ENCODE measurements around the gene CHTF18.

Gene CHTF18

DNA sequence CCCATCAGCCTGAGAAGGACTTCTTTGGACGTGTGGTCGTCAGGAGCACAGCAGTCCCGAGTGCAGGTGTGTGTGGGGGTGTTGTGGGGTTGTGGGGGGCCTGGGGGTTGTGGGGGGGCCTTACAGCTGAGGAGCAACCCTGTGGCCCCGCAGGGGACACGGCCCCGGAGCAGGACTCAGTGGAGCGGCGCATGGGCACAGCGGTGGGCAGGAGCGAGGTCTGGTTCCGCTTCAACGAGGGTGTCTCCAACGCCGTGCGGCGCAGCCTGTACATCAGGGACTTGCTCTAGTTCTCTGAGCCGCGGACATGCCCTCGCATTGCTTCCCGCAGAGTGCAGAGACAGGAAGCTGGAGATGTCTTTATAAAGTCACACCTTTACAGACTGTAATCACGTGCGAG lies 9.3 kb downstream of the CHTF18 start:
- H3K4me3 ChIP-seq (ENCODE audit: low read length): no peak overlapping the region
- TF ChIP-seq, protein P1, sequence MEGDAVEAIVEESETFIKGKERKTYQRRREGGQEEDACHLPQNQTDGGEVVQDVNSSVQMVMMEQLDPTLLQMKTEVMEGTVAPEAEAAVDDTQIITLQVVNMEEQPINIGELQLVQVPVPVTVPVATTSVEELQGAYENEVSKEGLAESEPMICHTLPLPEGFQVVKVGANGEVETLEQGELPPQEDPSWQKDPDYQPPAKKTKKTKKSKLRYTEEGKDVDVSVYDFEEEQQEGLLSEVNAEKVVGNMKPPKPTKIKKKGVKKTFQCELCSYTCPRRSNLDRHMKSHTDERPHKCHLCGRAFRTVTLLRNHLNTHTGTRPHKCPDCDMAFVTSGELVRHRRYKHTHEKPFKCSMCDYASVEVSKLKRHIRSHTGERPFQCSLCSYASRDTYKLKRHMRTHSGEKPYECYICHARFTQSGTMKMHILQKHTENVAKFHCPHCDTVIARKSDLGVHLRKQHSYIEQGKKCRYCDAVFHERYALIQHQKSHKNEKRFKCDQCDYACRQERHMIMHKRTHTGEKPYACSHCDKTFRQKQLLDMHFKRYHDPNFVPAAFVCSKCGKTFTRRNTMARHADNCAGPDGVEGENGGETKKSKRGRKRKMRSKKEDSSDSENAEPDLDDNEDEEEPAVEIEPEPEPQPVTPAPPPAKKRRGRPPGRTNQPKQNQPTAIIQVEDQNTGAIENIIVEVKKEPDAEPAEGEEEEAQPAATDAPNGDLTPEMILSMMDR (conservative IDR thresholded peaks at IDR 0.05; ENCODE audit: low read length): no peak
- no peak for DNase-seq (ENCODE audit: low read depth)

DNA sequence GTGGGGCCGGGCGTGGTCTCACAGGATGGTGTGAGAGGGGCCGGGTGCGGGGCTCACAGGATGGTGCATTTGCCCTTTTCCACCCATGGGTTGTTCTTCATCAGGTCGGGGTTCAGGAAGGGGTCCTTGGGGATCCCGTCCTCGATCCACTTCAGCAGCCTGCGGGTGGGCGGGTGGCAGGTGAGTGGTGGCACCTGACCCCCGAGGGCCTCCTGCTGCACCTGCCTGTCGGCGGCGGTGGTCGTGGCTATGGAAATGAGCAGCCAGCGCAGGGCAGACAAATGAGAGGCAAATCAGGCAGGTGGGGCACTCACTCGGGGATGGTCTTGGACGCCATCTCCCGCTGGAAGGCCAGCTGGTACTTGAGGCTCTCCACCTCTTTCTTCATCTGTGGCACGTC lies 10.2 kb downstream of the CHTF18 start:
- H3K4me3 ChIP-seq (ENCODE audit: low read length): no peak overlapping the region
- DNase-seq (ENCODE audit: low read depth): no peak
- TF ChIP-seq, protein P1 (conservative IDR thresholded peaks at IDR 0.05; ENCODE audit: low read length): no peak

DNA sequence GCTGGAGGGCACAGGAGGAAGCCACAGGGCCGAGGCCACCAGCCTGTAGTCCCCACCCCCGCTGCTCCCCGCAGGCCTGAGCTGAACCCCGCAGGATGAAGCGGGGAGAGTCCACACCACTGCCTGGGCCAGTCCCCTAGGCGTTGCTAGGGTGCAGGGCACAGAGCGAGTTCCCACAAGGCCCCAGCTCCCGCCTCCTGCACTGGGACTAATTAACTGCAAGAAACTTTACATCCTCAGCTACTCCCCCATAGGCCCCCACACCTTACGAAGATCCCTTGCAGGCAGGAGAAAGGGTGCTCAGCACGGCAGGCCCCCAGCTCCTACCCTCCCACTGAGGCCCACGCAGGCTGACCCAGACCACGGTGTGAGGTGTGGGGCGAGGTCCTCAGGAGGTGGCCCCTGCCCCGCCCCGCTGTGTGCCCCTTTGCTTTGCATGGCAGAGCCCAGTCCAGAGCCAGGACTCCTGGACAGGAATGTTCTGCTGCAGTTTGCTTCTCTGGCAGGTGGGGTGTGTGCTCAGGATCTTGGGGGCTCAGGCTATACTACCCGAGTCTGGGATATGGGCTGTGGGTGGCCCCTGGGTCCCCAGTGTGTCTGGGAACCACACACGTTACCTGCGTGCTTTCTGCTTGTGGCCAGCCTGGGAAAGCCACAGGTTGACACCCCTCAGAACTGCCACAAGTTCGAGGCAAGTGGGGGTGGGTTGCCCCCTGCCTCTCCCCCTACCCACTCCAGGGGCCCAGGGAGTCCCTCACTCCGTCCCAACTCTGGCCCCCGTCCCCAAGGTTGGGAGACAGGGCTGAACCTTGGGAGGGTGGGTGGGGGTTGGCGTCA lies 10.9 kb downstream of the CHTF18 start:
- TF ChIP-seq, protein P1 (conservative IDR thresholded peaks at IDR 0.05; ENCODE audit: low read length): no peak
- no peak for DNase-seq (ENCODE audit: low read depth)
- H3K4me3 ChIP-seq (ENCODE audit: low read length): no peak overlapping the region

DNA sequence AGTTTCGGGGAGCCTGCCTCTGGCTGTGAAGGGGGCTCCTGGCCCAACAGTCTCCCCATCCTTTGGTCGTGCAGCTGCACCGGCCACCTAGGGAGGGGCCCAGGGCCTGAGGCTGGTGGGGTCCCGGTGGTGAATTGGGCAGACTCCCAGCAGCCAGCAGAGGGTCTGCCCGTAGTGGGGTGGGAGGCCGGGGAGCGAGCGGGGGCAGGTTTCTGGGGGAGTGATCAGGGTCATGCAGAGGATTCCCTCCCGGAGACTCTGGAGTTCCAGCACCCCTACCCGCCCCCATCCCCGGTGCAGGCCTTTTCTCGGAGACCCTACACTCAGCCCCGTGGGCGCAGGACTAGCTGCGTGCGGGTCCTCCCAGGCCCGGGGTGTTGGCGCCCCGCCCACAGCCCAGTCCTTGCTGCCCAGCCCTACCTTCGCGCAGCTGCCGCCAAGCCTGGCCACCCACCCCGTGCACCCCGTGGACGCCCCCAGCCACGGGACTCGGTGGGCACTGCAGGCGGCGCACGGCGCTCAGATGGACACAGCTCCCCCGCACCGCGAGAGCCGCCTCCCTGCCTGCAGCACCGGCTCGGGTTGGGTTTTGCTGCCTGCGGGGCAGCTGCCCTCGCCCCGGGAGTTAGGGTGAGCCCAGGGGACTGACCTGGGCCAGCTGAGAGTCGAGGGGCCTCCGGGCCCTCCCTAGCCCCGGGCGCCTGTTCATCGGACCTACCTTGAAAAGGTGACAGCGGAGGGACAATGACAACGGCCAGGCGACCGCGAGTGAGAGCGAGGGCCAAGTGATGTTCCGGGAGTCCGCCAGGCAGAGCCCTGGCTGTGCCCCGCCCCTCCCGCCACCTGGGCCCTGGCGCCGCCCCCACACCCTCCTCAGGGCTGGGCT lies 11.8 kb downstream of the CHTF18 start, which contains the start of gene GNG13:
TSS of gene GNG13 (minus strand) at position 787 of the 886 bp plus-strand sequence. CDS start 1,657 bp downstream, outside the sequence.
- no peak within 1 kb of the TSS for H3K4me3 ChIP-seq (ENCODE audit: low read length)
- DNase-seq (ENCODE audit: low read depth): no peak
- TF ChIP-seq, protein P1 (conservative IDR thresholded peaks at IDR 0.05; ENCODE audit: low read length): no peak

DNA sequence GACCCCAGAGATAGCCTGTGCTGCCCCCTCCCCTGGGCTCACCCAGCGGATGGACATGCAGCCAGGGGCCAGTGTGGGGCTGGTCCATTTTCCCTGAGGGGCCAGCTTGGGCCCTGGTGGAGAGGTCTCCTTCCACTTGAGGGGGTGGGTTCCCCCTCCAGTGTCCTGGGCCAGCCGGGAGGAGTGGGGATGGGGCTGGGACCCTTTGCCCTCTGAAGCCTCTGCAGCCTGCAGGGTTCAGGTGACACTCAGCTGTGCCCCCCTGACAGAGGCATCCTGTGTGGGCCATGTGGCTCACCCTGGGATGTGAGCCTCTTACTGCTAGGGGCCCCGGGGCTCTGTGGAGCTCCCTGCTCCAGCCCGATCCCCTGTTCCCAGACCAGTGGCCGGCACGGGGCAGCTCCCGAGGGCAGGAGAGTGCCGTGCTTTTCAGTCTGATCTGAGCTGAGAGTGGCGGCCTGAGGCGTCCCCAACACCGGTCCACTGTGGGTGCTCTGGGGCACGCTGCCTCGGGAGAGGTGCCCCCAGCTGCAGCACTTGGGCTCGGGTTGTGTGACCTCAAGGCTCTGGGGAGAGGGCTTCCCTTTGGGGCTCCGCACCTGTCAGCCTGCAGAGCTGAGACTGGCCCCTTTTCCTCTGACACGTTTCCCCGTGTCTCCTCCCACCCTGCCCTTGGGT lies 12.6 kb downstream of the CHTF18 start:
- H3K4me3 ChIP-seq (ENCODE audit: low read length): no peak overlapping the region

DNA sequence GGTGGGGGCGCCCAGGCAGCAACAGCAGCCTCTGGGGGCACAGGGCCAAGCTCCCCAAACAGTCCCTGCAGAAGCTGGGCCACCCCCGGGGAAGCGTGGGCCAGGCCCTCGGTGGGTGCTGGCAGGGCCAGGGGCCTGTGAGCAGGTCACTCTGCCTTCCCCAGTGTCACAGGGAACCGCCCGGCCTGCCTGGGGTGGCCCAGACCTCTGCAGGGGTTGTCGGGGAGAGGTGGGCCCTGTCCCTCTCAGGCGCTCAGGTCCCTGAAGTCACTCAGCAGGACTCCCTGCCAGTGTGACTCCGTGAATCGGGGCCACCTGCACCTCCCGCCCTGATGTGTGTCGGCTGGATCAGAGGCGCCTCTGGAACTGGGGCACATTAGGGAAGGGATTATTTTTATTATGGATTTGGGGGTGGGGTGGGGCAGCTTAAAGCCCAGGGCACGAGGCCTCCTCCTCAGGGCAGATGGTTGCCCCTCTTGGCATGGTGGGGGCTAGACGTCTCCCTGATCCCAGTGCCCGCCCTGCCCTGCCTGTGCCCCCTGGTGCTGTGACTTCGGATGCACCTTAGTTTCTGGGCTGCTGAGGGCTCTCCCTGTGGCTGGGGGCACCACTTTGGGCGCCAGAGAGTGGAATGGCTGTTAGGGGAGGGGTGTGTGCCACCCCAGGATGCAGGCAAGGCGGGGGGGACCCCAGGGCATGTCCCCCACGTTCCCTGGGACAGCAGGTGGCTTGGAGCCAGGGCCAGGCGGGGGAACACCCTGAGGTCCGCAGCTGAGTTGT lies 13.4 kb downstream of the CHTF18 start:
- H3K4me3 ChIP-seq (ENCODE audit: low read length): no peak overlapping the region
- TF ChIP-seq, protein P1 (conservative IDR thresholded peaks at IDR 0.05; ENCODE audit: low read length): no peak
- DNase-seq (ENCODE audit: low read depth): no peak

More for the DNA sequence above, 12.6 kb downstream of the CHTF18 start:
- TF ChIP-seq, protein P1 (conservative IDR thresholded peaks at IDR 0.05; ENCODE audit: low read length): no peak
- DNase-seq (ENCODE audit: low read depth): no peak
